ENCODE measurements around the gene MYO1D. TPM values are rescaled to one million over a fixed set of nuclear protein-coding genes. Genes with fewer than 3 reads are reported as not detected.

Gene MYO1D
- total RNA-seq, 1 donor, result 94.0 TPM

DNA sequence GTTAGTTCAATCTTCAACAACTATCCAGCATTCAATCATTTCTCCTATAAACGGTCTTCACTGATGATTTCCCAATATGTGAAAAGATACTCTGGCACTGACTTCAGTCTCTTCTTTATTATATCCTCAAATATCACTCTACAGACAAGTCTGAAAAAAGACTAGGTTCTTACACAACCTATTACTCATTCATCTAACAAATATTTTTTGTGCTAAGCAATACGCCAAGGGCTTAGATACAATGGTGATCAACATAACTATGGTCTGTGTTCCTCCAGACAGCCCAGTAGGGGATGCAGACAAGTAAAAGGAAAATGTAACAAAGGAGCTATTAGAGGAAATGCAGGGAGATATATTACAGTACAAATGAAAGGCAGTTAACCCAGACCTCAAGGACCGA lies 63.9 kb downstream of the MYO1D start:
- no peak for DNase-seq (ENCODE audit: low read depth)
- no peak overlapping the region for H3K4me3 ChIP-seq (ENCODE audit: low read depth, low read length)
- TF ChIP-seq, protein P1, sequence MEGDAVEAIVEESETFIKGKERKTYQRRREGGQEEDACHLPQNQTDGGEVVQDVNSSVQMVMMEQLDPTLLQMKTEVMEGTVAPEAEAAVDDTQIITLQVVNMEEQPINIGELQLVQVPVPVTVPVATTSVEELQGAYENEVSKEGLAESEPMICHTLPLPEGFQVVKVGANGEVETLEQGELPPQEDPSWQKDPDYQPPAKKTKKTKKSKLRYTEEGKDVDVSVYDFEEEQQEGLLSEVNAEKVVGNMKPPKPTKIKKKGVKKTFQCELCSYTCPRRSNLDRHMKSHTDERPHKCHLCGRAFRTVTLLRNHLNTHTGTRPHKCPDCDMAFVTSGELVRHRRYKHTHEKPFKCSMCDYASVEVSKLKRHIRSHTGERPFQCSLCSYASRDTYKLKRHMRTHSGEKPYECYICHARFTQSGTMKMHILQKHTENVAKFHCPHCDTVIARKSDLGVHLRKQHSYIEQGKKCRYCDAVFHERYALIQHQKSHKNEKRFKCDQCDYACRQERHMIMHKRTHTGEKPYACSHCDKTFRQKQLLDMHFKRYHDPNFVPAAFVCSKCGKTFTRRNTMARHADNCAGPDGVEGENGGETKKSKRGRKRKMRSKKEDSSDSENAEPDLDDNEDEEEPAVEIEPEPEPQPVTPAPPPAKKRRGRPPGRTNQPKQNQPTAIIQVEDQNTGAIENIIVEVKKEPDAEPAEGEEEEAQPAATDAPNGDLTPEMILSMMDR (IDR thresholded peaks at IDR 0.05; ENCODE audit: insufficient read depth, low read length), result no peak

DNA sequence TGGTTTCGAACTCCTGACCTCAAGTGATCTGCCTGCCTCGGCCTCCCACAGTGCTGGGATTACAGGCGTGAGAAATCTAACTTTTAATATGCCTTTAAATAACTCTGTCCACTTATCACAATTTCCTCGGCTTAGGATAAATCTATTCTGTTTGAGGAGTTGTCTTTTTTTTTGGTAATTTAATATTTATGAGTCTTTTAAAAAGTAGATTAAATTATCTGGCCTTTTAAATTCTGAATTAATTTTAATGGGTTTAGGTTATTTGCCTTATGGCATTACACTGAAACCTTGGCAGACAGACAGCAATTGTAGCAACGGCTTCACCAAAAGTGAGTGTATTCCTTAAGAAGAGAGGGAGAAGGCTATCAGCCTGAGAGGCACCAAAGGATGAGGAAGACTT lies 66.2 kb downstream of the MYO1D start:
- TF ChIP-seq, protein P1 (IDR thresholded peaks at IDR 0.05; ENCODE audit: insufficient read depth, low read length), result no peak
- DNase-seq (ENCODE audit: low read depth), result no peak
- H3K4me3 ChIP-seq (ENCODE audit: low read depth, low read length), result no peak overlapping the region

DNA sequence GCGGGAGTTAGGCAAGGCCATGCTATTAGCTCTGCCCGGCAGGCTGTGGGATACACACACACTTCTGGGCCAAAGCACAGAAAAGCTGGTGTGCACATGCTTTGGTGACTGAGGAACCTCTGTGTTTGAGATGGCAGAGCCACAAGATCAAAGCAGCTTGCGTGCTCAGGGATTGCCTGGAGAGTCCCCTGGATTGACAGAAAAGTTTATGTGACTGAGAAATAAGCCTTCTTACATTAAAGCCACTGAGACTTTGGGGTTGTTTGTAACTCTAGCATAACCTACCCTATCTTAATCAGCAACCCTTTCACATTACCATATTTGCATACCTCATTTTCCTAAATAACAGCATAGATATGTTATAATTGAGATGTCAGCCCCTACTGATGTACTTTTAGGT lies 69.3 kb downstream of the MYO1D start:
- H3K4me3 ChIP-seq (ENCODE audit: low read depth, low read length), result no peak overlapping the region
- DNase-seq (ENCODE audit: low read depth), result no peak
- TF ChIP-seq, protein P1 (IDR thresholded peaks at IDR 0.05; ENCODE audit: insufficient read depth, low read length), result no peak

DNA sequence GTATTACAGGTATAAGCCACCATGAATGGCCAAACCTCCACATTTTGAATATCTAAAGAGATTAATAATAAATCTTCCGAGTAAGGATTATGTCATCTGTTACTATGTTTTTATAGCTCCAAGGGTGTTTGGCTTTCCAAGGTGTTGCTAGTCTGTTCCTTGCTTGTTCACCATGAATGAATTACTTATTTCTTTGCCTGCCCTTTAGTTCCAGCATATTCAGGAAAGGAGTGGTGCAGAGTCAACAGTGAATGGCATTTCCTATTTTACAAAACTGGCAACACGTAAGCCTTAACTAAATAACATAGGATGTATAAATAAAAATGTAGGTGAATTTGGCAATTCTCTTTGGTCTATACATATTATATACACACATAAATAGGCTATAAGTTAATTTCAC lies 70.3 kb downstream of the MYO1D start:
- TF ChIP-seq, protein P1 (IDR thresholded peaks at IDR 0.05; ENCODE audit: insufficient read depth, low read length), result no peak
- no peak for DNase-seq (ENCODE audit: low read depth)
- H3K4me3 ChIP-seq (ENCODE audit: low read depth, low read length), result no peak overlapping the region

DNA sequence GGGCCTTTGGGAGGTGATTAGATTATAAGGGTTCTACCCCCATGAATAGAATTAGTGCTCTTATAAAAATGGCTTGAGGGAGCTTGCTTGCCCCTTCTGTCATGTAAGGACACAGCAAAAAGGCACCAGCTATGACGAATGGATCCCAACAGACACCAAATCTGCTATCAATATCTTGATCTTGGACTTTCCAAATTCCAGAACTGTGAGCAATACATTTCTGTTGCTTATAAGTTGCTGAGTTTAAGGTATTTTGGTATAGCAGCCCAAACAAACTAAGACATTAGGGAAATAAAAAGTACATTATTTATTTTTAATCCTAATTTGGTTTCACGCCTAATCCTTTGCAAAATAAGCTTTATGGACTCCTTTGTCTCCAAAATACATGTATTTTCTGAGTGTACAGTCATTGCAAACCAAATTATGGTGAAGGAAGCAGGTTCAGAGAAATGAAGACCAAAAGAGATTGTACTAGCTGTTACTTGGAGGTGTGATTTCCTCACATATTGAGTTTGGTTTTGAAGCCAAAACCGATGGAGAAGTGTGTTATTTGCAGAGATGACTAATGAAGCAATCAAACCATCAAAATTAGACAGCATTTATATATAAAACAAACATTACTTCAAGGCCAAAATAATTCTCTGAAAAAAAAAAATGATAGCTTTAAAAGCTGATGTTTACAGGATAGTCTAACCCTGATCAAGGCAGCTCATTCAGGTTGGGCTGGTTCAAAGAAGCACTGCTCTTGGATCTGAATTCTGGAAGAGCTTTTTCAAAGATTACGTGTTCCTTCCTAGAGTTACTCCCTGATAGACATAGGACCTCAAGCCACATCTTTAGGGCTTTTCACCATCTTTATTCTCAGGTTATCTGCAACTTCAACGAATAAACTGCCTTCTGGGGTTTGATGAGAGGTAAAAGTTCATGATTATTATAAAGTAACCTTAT lies 71.6 kb downstream of the MYO1D start:
- TF ChIP-seq, protein P1 (IDR thresholded peaks at IDR 0.05; ENCODE audit: insufficient read depth, low read length), result no peak
- no peak overlapping the region for H3K4me3 ChIP-seq (ENCODE audit: low read depth, low read length)
- DNase-seq (ENCODE audit: low read depth), result no peak

DNA sequence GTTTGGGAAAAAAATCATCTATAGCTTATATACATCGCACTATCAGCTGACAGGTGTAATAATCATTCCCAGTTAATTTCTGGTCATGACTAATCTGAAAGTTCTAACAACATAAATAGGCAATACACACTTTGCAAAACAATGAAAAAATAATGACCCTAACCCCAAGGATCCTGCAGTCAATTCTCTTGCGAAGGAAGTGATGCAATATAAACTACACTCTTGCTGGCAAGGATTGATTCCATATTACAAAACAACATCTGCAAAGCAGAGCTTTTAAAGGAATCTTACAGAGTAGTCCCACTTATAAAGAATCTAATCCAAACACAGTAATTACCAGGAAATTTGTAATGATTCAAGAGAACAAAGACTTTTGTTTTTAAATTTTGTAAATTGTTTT lies 73.4 kb downstream of the MYO1D start:
- DNase-seq (ENCODE audit: low read depth), result peak; percentile 11
- no peak overlapping the region for H3K4me3 ChIP-seq (ENCODE audit: low read depth, low read length)
- TF ChIP-seq, protein P1 (IDR thresholded peaks at IDR 0.05; ENCODE audit: insufficient read depth, low read length), result no peak
